GM19025 (cell line): ENCODE results near the gene UNC13C.

Experiments
- ATAC-seq: cut with Tn5 transposase; IDR thresholded peaks from one replicate; pipeline ENCODE4 v1.9.1; 2021; ENCODE audit warnings: mild to moderate bottlenecking, low read depth, moderate library complexity; ENCODE audit not compliant: unreplicated experiment

UNC13C gene

DNA sequence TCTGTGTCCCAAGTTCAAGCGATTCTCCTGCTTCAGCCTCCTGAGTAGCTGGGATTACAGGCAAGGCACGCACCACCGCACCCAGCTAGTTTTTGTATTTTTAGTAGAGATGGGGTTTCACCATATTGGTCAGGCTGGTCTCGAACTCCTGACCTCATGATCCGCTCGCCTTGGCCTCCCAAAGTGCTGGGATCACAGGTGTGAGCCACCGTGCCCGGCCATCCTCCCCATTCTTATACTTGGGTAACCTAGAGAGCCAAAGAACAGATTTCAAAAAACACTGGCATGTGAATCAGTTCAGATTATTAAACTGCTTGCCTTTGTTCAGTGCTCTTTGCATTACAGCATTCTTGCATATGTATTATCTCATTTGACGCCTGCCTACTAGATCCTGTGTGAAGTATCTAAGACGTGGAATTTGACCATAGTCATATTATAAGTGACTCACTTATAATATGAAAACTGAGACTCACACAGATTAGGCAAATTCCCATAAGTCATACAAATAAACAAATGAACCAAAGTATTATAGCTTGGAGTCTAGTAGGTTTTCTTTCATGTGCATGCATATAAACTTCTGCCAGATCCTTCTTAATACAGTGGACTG lies 123.5 kb downstream of the UNC13C start:
- no peak for ATAC-seq

DNA sequence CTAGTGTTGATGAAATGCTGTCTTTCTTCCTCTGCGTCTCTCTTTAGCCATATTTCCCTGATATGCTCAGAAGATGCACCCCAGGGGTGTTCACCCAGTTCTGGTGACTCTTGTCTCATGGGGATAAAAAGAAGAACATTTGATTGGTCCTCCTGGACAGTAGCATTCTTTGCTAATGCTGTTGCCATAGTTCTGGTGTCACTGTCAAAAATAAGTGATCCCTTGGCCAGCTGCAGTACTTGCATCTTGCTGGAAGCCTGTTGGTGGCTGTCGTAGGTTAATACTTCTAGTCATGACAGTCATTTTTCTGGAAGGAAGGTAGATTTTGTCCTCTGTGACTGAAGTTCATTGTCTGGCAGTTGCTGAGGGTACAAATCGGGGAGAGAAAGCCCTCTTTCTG lies 124.5 kb downstream of the UNC13C start:
- ATAC-seq = no peak

DNA sequence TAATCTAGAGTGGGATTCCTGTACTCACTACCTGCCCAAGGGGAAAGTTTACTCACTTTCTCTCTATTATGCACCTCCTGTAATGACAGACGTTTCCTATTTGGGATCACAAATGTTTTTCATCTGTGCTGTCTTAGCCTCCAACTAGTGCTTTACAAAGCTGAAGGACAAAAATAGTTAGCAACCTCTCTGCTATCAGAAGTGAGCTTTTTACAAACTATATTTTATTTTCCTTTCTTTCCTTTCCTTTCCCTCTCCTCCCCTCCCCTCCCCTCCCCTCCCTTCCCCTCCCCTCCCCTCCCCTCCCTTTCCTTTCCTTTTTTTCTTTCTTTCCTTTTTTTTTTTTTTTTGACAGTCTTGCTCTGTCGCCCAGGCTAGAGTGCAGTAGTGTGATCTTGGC lies 130.8 kb downstream of the UNC13C start:
- no peak for ATAC-seq

DNA sequence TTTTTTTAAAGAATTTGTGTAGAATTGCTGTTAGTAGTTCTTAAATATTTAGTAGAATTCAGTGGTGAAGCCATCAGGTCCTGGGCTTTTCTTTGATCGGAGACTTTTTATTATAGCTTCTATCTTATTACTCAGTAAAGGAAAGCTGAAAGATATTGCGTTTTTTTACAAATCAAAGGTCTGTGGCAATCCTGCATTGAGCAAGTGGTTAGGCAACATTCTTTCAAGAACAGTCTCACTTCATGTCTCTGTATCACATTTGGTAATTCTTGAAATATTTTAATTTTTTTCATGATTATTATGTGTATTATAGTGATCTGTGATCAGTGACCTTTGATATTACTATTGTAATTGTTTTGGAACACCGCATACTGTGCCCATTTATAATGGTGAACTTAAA lies 140.8 kb downstream of the UNC13C start:
- no peak for ATAC-seq

DNA sequence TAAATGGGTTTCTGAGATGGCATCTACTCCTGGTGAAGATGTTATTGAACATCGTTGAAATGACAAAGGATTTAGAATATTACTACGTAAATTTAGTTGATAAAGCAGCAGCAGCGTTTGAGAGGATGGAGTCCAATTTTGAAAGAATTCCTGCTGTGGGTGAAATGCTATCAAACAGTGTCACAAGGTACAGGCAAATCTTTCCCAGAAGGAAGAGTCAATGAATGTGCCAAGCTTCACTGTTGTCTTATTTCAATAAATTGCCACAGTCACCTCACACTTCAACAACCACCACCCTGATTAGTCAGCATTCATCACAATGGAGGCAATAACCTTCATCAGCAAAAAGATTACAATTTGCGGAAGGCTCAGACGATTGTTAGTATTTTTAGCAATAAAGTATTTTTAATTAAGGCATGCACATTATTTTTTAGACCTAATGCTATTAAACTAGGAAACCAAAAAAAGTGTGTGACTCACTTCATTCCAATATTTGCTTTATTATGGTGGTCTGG lies 142.8 kb downstream of the UNC13C start:
- no peak for ATAC-seq

DNA sequence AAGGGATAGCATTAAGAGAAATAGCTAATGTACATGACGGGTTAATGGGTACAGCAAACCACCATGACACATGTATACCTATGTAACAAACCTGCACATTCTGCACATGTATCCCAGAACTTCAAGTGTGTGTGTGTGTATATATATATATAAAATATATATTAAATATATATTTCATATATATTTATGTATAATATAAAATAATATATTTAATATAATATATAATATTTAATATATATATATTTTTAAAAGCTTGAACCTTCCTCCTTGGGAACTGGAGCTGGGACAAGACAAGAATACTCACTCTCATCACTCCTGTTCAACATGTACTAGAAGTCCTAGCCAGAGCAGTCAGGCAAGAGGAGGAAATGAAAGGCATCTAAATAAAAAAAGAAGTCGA lies 149.3 kb downstream of the UNC13C start:
- ATAC-seq = no peak

DNA sequence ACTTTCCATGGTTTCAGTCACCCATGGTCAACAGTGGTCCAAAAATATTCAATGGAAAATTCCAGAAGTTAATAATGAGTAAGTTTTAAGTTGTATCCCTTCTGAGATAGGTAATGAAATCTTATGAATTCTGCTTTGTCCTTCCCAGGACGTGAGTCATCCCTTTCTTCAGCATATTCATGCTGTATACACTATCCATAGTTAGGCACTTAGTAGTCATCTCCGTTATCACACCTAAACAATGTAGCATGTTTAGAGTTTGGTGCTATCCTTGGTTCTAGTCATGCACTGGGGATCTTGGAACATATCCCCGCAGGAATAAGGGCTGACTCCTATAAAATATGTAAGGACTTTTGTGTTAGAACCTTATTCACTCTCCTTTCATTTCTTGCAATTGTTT lies 153.2 kb downstream of the UNC13C start:
- ATAC-seq = no peak

DNA sequence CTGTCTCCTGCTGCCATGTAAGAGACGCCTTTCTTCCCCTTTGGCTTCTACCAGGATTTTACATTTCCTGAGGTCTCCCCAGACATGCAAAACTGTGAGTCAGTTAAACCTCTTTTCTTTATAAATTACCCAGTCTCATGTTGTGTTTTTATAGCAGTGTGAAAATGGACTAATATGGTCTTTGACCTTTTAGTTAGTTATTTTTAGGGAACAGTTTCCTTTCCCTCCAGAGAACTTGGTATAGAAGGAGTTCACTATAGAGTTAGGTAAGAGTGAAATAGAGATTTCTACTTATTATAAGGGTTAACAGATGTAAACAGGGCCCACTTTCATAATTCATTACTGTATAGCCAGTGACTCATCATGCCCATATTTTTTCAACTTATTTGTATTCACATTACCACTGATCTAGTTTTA lies 170.9 kb downstream of the UNC13C start:
- no peak for ATAC-seq

DNA sequence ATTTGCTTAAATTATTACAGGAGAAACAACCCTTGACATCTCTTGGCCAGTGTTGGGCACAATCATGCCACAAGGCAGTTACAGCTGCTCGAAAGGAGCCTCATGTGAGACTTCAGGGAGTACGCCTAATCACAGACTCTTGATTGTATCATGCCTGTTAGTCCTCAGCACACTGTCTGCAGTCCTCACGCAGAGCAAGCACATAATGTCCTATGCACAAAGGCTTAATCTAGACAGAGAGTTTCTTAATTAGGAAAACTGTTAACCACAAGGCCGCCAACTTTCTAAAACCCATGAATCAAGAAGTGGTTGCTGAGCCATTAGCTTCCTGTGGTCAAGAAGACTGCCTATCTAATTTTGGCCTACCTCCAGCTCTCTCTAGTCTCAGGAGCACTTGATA lies 172.0 kb downstream of the UNC13C start:
- ATAC-seq = no peak

DNA sequence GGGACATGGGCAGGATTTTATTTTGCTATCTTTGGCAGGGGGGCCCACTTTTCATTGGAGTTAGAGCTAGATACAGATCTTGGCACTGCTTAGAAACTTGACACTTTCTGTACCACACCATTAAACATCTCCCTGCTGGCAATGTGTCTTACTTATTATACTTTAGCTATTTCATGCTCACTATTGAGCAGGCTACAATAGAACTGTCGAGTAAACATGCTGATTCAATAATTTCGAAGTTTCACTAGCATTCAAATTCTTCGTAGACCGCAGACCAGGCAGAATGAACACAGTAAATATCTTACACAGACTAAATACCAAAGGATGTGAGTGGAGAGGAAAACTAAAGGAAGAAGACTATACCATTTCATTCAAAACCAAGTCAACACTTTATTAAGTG lies 180.8 kb downstream of the UNC13C start:
- ATAC-seq = no peak

DNA sequence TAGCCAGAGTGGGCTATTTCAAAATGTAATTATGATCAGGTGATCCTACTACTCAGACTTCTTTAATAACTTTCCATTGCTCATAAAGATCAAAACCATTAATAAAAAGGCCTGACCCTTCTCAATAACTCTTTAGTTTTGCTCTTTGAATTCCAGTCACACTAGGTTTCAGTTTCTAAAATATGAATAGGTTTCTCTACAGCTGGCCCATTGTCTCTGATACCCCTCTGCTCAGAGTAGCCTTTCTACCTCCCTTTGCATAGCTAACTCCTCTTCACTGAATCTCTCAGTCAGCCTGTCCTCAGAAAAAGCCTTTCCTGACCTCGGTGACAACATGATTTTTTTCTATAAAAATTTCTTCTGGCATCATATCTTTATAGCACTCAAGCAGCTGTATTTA lies 209.1 kb downstream of the UNC13C start:
- no peak for ATAC-seq

DNA sequence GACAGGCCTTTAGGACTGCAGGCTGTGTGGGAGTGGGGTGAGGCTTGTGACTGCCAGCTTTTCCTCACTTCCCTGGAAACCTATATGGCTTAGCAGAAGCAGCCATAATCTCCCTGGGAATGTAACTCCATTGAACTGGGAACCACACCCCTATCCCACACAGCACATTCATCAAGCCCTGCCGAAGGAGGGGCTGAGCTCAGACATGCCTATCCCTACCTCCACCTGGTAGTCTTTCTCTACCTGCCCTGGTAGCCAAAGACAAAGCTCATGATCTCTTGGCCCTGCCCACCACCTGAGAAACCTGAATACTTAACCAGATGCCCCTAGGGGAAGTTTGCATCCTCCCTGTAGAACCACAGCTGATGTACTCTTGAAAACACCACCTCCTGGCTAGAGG lies 219.8 kb downstream of the UNC13C start:
- ATAC-seq = no peak

DNA sequence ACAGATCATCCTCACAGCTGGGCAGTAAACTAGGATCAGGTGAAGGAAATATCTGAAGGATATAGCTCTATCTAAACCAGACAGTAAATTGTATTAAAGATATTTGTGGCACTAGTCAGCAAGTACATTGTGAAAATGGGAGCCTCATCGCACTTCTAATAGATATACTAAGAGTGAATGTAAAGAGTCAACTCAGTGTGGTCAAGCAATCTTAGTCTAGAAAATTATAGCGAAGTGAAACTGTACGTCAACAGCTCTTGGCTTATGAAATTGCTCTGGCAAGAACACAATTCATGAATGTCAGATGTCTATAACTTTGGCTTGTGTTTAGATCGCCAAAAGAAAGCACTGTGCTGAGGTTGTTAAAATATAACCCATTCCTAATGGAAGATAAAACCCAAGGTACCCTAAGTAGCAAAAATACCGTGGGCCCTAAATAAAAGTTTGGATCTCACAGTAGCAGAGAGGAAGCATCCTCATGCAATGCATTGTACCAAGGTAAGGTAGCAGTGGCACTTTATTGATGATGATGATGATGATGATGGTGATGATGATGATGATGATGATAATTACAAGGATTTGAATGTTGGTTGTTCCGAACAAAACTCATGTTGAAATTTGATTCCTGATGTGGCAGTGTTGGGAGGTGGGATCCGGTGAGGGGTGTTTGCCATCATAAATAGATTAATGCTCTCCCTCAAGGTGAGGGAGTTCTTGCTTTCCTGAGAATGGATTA lies 228.5 kb downstream of the UNC13C start:
- no peak for ATAC-seq

DNA sequence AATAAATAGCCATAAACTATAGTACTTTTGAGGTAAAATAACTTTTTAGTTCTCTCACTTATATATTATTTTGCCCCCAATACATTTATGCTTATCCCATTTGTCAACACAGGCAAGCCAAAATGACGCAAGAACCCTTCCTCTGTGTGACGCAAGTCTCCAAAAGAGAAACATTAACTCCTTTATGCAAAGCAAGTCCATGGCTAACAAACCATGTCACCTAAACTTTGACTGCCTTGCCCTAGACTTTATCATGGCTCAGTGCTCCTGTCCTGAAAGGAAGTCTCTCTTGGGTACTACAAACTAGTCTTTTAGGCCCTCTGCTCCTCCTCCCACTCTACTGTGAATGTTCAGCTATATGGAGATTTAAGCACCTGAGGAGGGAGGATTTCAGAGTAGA lies 230.5 kb downstream of the UNC13C start:
- no peak for ATAC-seq

DNA sequence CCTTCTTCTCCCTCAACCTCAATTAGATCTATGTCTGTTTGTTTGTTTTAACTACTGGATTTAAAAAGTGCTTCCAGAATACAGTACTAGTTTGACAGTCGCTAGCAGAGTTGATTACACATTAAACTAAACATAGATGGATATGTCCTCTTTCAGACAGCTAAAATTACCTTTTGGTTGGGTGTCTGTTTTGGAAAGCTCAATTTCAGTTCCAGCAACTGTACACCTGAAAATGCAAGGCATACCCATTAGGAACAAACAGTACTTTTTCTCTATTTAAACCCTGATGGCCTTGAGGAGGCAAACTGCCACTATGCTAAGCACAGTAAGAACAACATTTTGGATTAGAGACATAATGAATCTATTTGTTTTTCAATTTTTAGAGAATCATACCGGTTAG lies 234.4 kb downstream of the UNC13C start:
- ATAC-seq = no peak

DNA sequence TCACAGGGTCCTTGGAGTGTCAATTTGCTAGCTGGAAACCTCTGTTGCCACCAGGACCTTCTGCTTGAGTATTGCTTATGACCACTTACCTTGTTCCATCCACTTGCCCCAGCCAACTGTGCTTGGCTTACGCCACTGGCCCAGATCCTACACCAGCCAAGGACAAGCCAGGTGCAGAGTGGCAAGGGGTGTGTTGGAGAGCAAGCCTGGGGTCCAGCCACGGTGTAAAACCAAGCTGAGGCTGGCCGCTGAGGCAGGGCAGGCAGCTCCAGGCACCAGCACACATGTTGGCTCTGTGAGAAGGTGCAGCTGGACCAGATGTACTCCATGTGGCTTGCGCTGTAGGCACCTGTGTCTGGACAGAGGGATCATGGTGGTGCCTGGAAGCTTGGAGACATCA lies 248.2 kb downstream of the UNC13C start:
- ATAC-seq = no peak

DNA sequence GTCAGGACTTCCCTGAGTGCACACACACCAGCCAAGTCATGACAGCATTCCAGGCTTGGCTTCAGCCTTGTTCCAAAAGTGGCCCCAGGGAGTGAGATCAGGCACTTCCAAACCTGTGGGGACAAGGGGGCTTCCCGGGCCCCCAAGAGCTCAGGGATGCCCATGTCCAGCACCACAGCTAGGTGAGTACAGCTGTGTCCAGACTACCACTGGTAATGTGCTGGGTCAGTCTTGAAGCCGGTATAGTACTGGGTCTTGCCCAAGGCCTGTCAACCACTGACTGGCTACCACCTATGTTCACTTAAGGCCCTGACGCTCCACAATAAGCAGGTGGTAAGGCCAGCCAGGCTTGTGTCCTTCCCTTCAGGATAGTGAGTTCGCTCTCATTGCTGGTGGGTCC lies 249.3 kb downstream of the UNC13C start:
- no peak for ATAC-seq

DNA sequence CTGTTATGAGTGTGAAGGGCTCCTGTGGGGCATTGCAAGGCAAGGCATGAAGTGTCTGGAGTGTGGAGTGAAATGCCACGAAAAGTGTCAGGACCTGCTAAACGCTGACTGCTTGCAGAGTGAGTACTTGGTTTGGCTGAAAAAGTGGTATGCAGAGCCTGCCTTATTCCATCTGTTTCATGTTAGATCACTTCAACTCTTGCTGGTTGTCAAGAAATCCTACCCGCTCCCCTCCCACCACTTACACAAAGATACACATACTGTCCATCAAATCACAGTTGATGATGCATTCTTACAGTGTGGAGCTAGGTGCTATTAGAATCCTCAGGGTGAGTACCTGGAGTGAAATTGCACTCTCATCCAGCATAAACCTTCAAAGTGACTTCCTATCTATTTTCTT lies 272.1 kb downstream of the UNC13C start:
- no peak for ATAC-seq

DNA sequence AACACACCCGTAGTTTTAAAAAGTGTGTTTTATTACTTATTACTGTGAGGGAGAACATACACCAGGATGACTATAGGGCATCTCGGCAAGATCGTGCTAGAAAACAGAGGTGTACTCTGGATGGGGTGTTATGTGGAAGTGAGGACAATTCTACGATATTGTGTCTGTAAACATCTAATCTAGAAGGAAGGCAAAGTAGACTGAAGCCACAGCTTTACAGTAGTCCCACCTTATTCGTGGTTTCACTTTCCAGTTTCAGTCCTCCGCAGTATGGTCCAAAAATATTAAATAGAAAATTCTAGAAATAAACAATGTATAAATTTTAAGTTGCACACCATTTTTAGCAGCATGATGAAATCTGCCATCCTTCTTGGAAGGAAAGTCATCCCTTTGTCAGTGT lies 277.9 kb downstream of the UNC13C start:
- no peak for ATAC-seq

DNA sequence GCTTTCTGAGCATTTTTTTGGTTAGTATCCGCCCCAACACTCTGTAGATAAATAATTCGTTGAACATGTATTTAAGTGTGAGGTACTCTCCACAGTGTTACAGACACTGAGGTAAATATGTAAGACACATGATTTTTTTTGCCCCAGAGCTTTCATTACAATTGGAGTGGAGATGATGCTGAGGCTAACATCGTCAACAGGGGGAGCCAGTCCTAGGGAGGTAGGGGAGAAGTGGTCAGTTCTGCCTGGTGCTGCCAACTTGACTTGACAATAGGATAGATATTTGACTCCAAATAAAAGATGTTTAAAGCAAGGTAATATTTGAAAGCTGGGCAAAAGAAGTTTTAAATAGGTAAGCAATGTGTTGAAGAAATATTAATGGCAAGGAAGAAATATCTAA lies 295.7 kb downstream of the UNC13C start:
- ATAC-seq = no peak

DNA sequence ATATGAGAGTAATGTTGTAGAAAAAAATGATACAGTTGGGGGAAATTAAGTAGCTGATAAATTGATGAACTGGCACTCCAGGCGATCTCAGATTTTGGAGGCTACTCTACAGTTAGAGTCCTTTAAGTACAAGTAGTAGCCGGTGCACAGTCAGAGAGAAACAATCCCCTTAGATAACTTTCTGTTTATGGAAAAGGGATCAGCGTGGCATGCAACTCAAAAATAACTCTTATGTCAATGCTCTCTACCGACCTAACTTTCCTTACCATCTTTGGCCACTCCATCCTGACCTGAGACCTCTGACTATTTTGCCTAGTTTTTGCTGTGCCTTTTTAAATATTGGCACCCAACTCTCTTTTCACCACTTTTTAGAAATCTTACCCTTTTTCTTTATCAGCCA lies 299.6 kb downstream of the UNC13C start:
- ATAC-seq = no peak

DNA sequence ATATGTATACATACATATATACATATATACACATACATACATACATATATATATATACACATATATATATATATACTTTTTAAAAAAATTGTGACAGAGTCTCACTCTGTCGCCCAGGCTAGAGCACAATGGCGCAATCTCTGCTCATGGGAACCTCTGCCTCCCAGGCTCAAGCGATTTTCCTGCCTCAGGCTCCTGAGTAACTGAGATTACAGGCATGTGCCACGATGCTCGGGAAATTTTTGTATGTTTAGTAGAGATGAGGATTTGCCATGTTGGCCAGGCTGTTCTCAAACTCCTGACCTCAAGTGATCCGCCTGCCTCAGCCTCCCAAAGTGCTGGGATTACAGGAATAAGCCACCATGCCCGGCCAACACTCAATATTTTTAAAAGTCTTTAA lies 302.5 kb downstream of the UNC13C start:
- no peak for ATAC-seq
